ENCODE results near the gene STK39. TPM values are rescaled to one million over a fixed set of nuclear protein-coding genes. Genes with fewer than 3 reads are reported as not detected.

Gene STK39
- total RNA-seq, 4 donors from 2014 or later, result 17.4 to 27.6 (median 20.6) TPM

DNA sequence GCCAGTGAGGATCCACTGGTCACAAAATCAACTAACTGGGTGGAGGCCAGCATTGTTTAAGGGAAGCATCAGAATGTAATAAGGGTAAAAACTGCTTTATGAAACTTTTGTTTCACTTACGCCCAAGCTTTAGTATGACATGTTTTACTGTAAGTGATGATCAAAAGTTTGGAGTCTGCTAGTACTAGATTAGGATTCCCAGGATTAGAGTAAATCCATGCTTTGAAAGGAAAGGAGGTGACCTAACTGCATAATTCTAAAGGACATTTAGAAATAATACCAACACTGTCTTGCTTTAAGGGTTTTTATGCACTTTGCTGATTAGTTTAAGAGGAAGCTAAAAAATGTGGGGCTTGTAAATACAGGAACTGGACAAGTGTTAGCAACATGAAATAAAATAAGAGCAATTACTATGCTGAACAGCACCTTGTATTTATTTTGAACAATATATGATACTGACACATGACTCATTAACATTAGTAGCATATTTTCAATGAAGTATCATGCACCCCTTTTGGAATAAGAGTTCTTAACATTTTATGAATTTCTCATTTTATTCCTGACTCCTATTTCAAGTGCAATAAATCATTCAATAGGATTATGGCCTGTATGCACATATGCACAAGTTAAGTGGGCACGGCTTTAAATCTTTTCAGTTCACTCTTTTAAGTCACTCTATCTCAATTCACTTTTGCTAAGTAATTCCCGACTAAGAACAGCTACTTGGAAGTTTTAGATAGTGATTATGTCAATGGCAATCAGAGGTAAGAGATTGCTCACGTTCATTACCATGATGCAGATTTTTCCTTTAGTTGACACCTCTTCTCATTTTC is 62.5 kb downstream of the STK39 start:
- TF ChIP-seq, protein P1, sequence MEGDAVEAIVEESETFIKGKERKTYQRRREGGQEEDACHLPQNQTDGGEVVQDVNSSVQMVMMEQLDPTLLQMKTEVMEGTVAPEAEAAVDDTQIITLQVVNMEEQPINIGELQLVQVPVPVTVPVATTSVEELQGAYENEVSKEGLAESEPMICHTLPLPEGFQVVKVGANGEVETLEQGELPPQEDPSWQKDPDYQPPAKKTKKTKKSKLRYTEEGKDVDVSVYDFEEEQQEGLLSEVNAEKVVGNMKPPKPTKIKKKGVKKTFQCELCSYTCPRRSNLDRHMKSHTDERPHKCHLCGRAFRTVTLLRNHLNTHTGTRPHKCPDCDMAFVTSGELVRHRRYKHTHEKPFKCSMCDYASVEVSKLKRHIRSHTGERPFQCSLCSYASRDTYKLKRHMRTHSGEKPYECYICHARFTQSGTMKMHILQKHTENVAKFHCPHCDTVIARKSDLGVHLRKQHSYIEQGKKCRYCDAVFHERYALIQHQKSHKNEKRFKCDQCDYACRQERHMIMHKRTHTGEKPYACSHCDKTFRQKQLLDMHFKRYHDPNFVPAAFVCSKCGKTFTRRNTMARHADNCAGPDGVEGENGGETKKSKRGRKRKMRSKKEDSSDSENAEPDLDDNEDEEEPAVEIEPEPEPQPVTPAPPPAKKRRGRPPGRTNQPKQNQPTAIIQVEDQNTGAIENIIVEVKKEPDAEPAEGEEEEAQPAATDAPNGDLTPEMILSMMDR (IDR thresholded peaks at IDR 0.05), result no peak
- TF ChIP-seq POLR2A (IDR thresholded peaks at IDR 0.05), result no peak
- no peak overlapping the region for H3K27ac ChIP-seq
- no peaks in the 10 kb centered on the region for H3K9me3 ChIP-seq
- 42 to 54% methylated on average over 4 of the region's 4 CpGs for WGBS, 2 donors
- no peaks in the 10 kb centered on the region for H3K27me3 ChIP-seq
- H3K4me1 ChIP-seq, result peaks cover 0 to 44% (median 5%) of the 10 kb centered on the region in 3 donors
- no peaks in the 10 kb centered on the region for H3K36me3 ChIP-seq
- DNase-seq, result no peak
- intact Hi-C loops (cut with DNase I), result no loop called here
- H3K4me3 ChIP-seq, result no peak overlapping the region

DNA sequence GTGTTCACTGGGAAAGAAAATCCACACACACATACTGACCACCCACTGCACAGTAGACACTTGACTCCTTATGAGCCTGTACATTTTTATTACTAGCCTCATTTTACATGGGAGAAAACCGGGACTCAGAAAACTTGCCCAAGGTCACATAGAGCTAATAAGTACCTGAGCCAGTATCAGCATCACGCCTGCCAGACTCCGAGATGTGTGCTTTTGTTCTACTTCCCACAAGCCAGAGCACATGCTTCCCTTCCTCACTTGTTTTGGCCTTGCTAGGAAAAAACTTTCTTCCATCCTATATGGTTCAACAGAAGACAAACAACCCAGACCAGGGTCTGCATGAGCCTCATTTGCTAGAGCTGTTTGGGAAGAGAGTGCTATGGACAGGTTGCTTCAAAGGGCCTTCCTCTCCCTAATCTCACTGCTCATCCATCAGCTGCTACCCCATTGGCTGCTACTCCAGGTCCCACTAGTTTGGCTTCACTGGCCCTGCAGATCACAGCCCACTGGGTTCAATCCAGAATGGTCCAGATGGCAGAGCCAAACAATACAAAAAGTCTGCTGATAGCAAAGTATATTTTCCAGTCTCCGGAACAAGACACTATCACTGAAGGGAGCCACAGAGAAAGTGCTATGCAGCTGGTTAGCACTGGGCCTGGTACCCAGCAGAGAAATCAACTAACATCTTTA is 63.9 kb downstream of the STK39 start:
- WGBS, 2 donors, result 87 to 88% methylated on average over 4 of the region's 4 CpGs
- DNase-seq, result no peak
- H3K27ac ChIP-seq, result no peak overlapping the region

DNA sequence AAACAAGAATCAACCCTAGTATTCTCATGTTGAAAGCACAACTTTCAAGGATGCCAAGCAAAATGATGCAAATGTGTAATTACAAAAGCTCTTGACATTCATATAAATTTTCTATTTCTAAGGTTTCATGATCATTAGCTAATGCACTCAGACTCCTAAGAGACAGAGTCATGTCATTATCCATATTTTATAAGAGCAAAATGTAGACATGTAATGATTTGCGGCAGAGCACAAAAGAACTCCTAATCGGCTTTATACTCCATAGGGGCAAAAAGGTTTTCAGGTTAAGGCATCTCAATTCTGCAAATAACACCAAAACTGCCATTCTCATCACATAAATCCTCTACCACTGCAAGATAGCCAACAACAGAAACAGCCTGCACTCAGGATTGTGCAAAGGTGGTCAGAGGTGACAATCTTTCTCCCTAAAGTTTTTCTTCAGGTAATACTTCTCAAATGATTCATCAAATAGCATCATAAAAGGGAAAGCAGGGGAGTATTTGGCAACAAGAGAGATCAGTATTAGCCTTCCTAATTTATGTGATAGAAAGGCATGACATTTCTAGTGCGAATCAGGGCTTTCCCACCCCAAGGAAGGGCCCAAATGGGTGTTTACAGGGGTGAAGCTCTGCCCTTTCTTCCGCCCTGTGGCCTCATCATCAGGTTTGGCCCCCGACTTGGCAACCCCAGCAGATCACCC is 64.7 kb downstream of the STK39 start:
- Histone ChIP-seq H3K36me3 (no peaks in the 10 kb centered on the region), H3K4me3 (no peak overlapping the region), H3K27me3 (no peaks in the 10 kb centered on the region), H3K9me3 (no peaks in the 10 kb centered on the region), H3K27ac (no peak overlapping the region), H3K4me1 (peaks cover 3 to 57% (median 5%) of the 10 kb centered on the region in 3 donors)
- TF ChIP-seq, protein P1 (IDR thresholded peaks at IDR 0.05), result no peak
- no peak for TF ChIP-seq POLR2A (IDR thresholded peaks at IDR 0.05)
- WGBS, 2 donors, result 95% methylated on average over 5 of the region's 5 CpGs
- intact Hi-C loops (cut with DNase I), result no loop called here
- no peak for DNase-seq

More for the DNA sequence above, 63.9 kb downstream of the STK39 start:
- Histone ChIP-seq H3K27me3 (no peaks in the 10 kb centered on the region), H3K4me3 (no peak overlapping the region), H3K36me3 (no peaks in the 10 kb centered on the region), H3K9me3 (no peaks in the 10 kb centered on the region), H3K4me1 (peaks cover 0 to 55% (median 5%) of the 10 kb centered on the region in 3 donors)
- TF ChIP-seq POLR2A (IDR thresholded peaks at IDR 0.05), result no peak
- TF ChIP-seq, protein P1 (IDR thresholded peaks at IDR 0.05), result no peak
- intact Hi-C loops (cut with DNase I), result no loop called here

DNA sequence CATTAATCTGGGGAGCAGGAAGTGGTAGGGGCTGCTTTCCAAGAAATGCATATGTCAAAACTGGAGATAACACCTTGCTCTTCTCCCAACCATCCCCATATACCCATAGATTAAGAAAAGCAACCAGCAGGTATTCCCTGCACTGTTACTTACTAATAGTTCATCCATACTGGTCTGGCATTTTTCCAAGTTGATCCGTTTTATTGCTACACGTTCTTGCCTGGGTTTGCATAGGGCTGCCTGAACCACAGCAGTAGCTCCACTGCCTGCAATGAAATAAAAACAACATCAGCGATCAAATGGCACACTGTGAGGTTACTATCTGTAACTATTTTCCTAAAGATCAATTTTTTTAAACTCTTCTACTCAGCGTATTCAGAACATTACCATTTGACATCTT is 65.6 kb downstream of the STK39 start:
- intact Hi-C loops (cut with DNase I), result no loop called here
- H3K36me3 ChIP-seq, result no peaks in the 10 kb centered on the region
- no peak overlapping the region for H3K4me3 ChIP-seq
- H3K9me3 ChIP-seq, result no peaks in the 10 kb centered on the region
- H3K27ac ChIP-seq, result no peak overlapping the region
- H3K4me1 ChIP-seq, result peaks cover 5 to 57% (median 5%) of the 10 kb centered on the region in 3 donors
- TF ChIP-seq POLR2A (IDR thresholded peaks at IDR 0.05), result no peak
- TF ChIP-seq, protein P1 (IDR thresholded peaks at IDR 0.05), result no peak
- no peak for DNase-seq
- 63 to 74% methylated on average over 4 of the region's 4 CpGs for WGBS, 2 donors
- no peaks in the 10 kb centered on the region for H3K27me3 ChIP-seq
